ENCODE measurements around the gene CAND1.

The CAND1 gene

GRCh38 chr12:67275380-67275913, 6.3 kb downstream of the CAND1 start:
- no peak overlapping the region for H3K4me3 ChIP-seq (ENCODE audit: control insufficient read depth, low read depth, low read length)
- TF ChIP-seq, protein P1, sequence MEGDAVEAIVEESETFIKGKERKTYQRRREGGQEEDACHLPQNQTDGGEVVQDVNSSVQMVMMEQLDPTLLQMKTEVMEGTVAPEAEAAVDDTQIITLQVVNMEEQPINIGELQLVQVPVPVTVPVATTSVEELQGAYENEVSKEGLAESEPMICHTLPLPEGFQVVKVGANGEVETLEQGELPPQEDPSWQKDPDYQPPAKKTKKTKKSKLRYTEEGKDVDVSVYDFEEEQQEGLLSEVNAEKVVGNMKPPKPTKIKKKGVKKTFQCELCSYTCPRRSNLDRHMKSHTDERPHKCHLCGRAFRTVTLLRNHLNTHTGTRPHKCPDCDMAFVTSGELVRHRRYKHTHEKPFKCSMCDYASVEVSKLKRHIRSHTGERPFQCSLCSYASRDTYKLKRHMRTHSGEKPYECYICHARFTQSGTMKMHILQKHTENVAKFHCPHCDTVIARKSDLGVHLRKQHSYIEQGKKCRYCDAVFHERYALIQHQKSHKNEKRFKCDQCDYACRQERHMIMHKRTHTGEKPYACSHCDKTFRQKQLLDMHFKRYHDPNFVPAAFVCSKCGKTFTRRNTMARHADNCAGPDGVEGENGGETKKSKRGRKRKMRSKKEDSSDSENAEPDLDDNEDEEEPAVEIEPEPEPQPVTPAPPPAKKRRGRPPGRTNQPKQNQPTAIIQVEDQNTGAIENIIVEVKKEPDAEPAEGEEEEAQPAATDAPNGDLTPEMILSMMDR (IDR thresholded peaks at IDR 0.05; ENCODE audit: control insufficient read depth, insufficient read depth, low read depth, low read length, missing control alignments): no peak
- no peak for DNase-seq (ENCODE audit: low read depth)

- DNase-seq (ENCODE audit: low read depth): no peak
- H3K4me3 ChIP-seq (ENCODE audit: control insufficient read depth, low read depth, low read length): no peak overlapping the region
- TF ChIP-seq, protein P1 (IDR thresholded peaks at IDR 0.05; ENCODE audit: control insufficient read depth, insufficient read depth, low read depth, low read length, missing control alignments): no peak
These were observed 7.3 kb downstream of the CAND1 start for GRCh38 chr12:67276421-67276820.

DNA sequence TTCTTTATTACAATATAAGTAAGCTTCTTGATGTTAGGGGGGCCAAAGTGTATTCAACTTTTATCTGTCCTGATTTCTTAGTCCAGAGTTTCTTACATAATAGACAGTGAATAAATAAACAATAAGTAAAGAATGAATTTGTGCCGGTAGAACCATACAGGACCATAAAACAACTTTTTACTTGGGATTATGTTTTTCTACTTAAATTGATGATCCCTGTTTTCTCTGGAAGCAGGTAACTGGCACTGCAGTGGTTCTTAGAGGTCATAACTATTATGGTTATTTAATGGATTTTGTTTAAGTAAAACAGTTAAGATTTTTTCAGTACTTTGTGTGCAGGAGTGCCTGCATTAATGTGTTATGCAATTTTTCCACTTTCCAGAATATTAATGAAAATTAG, 10.5 kb downstream of the CAND1 start:
- TF ChIP-seq, protein P1 (IDR thresholded peaks at IDR 0.05; ENCODE audit: control insufficient read depth, insufficient read depth, low read depth, low read length, missing control alignments): no peak
- H3K4me3 ChIP-seq (ENCODE audit: control insufficient read depth, low read depth, low read length): no peak overlapping the region
- DNase-seq (ENCODE audit: low read depth): no peak

DNA sequence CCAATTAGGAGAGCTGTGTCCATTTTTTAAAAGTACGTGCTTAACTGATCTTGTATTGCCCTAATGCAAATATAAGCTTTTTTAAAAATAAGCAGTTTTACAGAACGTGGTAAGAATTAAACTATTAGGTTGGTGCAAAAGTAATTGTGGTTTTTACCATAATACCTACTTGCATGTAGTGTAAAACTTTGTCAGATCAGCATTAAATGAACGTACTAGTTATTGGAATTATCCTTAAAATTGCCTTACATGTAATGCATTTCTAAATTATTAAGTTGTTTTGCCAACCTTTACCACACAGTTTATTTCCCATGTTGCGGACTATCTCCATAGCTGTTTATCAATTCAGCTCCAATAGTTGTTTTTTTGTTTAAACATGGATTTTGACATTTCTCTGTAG, 10.9 kb downstream of the CAND1 start:
- TF ChIP-seq, protein P1 (IDR thresholded peaks at IDR 0.05; ENCODE audit: control insufficient read depth, insufficient read depth, low read depth, low read length, missing control alignments): no peak
- no peak overlapping the region for H3K4me3 ChIP-seq (ENCODE audit: control insufficient read depth, low read depth, low read length)
- no peak for DNase-seq (ENCODE audit: low read depth)

DNA sequence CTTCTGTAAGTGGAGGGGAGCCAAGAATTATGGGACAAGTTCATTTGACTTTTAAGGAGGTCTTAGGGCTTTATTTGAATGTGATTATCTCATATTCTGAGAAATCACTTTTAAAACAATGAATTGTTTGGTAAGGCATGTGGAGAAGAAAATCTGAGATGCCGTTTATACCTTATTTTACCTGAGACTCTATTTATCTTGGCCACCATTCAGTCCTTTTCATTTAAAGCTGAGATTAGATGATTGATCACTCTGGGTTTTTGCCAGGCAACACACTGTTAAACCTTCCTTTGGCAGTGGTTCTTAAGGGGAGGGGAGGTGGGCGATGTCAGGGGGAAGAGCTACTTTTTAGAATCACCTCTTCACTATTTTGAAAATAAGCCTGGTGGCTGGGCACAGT, 11.4 kb downstream of the CAND1 start:
- no peak overlapping the region for H3K4me3 ChIP-seq (ENCODE audit: control insufficient read depth, low read depth, low read length)
- no peak for DNase-seq (ENCODE audit: low read depth)
- TF ChIP-seq, protein P1 (IDR thresholded peaks at IDR 0.05; ENCODE audit: control insufficient read depth, insufficient read depth, low read depth, low read length, missing control alignments): no peak

DNA sequence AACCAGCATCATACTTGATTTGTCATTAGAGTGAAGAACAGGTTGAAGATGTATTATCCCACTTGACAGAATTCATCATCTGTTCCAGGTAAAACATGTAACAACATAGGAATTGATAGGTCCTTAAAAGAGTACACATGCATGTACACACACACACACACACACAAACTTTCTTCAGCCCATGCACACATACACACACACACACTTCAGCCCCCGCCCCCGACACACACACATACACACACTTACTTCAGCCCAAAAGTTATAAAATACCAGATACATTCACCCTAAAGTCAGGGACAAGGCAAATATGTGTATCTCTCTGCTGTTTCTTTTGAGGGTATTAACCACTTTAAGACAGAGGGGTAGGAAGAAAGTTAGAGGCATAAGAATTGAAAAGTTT, 15.4 kb downstream of the CAND1 start:
- no peak overlapping the region for H3K4me3 ChIP-seq (ENCODE audit: control insufficient read depth, low read depth, low read length)
- TF ChIP-seq, protein P1 (IDR thresholded peaks at IDR 0.05; ENCODE audit: control insufficient read depth, insufficient read depth, low read depth, low read length, missing control alignments): no peak
- no peak for DNase-seq (ENCODE audit: low read depth)

- no peak overlapping the region for H3K4me3 ChIP-seq (ENCODE audit: control insufficient read depth, low read depth, low read length)
- TF ChIP-seq, protein P1 (IDR thresholded peaks at IDR 0.05; ENCODE audit: control insufficient read depth, insufficient read depth, low read depth, low read length, missing control alignments): no peak
- no peak for DNase-seq (ENCODE audit: low read depth)
These were observed 17.1 kb downstream of the CAND1 start for GRCh38 chr12:67286257-67286656.

Data from AG09309 (cell line).